ENCODE measurements around the gene SCO1.
A peak's percentile ranks its signal among the peaks of the same experiment; 100 is the strongest.

Gene SCO1

DNA sequence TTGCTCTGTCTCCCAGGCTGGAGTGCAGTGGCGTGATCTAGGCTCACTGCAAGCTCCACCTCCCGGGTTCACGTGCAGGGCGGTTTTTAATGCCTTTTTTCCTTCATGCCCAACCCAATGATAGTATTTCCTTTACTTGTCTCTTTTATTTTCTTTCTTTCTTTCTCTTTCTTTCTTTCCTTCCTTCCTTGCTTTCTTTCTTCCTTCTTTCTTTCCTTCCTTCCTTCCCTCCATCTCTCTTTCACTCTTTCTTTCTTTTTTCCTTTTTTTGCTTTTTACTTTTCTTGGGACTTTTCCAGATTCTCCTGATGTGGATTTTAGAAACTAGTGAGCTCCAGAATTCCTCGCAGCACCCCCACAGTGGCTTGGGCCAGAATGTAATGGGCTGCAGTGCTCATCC lies 43.3 kb downstream of the SCO1 start:
- TF ChIP-seq, protein P1, sequence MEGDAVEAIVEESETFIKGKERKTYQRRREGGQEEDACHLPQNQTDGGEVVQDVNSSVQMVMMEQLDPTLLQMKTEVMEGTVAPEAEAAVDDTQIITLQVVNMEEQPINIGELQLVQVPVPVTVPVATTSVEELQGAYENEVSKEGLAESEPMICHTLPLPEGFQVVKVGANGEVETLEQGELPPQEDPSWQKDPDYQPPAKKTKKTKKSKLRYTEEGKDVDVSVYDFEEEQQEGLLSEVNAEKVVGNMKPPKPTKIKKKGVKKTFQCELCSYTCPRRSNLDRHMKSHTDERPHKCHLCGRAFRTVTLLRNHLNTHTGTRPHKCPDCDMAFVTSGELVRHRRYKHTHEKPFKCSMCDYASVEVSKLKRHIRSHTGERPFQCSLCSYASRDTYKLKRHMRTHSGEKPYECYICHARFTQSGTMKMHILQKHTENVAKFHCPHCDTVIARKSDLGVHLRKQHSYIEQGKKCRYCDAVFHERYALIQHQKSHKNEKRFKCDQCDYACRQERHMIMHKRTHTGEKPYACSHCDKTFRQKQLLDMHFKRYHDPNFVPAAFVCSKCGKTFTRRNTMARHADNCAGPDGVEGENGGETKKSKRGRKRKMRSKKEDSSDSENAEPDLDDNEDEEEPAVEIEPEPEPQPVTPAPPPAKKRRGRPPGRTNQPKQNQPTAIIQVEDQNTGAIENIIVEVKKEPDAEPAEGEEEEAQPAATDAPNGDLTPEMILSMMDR (IDR thresholded peaks at IDR 0.05; ENCODE audit: extremely low read depth, missing control alignments), result no peak
- no peak for DNase-seq (ENCODE audit: low spot score)

DNA sequence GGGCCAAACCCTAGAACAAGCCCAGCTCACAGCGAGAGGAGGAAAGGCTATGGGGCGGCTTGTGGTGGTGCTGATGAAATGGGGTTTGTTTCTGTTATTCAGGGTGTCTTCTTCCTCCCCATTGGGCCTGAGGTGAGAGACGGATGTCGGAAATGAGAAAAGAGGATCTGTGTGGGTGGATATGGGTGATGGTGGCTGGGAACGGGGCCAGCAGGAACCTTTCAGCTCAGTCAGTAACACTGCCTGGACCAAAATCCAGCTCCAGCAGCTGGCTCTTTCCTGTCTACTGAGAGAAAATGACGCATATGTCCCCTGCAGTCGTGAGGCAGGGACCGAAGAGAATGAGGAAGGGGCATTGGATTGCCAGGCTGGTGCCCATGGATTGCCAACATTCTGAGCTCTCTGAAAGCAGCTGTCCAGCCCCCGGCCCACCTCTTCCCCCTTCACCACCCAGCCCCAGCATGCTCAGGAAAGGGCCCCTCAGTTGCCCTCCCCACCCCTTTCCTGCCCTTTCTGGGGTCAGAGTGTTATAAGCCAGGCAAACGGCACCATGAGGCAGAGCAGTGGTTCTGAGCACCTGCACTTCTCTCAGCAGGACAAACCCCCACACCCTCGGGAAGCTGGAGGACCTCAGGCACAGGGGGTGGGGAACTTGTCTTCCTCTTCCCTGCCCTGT lies 44.2 kb downstream of the SCO1 start:
- peak; percentile 22 for DNase-seq (ENCODE audit: low spot score)
- TF ChIP-seq, protein P1 (IDR thresholded peaks at IDR 0.05; ENCODE audit: extremely low read depth, missing control alignments), result no peak

DNA sequence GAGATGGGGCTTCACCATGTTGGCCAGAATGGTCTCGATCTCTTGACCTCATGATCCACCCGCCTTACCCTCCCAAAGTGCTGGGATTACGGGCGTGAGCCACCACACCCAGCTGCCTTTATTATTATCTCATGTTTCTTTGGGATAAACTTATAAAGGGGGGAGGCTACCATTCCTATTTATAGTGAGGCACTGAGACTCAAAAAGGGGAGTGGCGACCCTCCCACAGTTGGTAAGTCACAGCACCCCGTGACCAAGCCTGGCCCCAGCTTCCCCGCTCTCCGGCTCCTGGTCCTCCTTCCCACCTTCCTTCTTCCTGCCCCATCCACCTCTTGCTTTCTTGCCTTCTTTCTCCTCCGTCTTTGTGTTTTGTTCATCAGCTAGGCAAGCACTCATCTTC lies 45.4 kb downstream of the SCO1 start:
- TF ChIP-seq, protein P1 (IDR thresholded peaks at IDR 0.05; ENCODE audit: extremely low read depth, missing control alignments), result no peak

GRCh38 chr17:10649602-10650001 lies 47.7 kb downstream of the SCO1 start:
- TF ChIP-seq, protein P1 (IDR thresholded peaks at IDR 0.05; ENCODE audit: extremely low read depth, missing control alignments), result no peak
- DNase-seq (ENCODE audit: low spot score), result no peak

More for the DNA sequence above, 45.4 kb downstream of the SCO1 start:
- no peak for DNase-seq (ENCODE audit: low spot score)

DNA sequence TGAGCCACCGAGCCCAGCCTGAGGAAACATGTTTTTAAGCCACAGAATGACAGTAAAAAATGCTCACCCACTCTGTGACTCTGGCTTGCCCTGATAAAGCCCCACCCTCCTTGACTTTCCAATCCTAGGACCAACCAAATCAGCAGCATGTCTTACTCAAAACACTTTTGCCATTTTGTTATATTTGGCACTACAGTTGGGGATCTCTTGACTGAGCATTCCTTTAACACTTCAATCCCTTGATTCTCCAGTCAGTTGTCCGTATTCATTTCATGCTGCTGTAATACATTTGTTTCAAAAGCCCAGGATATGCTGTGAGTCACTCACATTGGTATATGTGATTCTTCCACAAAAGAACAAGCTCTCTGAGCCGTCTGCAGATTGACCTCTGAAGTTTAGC lies 48.4 kb downstream of the SCO1 start:
- TF ChIP-seq, protein P1 (IDR thresholded peaks at IDR 0.05; ENCODE audit: extremely low read depth, missing control alignments), result no peak
- DNase-seq (ENCODE audit: low spot score), result no peak

DNA sequence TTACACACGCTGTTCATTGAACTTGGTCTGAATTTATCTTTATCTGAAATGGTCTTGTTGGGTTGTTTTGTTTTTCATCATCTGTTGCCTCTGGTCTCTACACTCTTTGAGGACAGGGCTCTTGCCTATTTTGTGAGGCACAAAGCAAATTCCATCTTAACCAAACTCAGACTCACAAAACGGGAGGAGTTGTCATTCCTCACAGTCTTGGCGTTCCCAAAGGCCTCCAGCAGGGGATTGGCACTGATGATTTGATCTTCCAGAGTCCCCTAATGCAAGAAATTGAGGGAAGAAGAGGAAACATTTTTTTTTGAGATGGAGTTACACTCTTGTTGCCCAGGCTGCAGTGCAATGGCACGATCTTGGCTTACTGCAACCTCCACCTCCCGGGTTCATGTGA lies 49.0 kb downstream of the SCO1 start:
- TF ChIP-seq, protein P1 (IDR thresholded peaks at IDR 0.05; ENCODE audit: extremely low read depth, missing control alignments), result no peak
- no peak for DNase-seq (ENCODE audit: low spot score)

GRCh38 chr17:10646392-10646990 lies 50.8 kb downstream of the SCO1 start:
- TF ChIP-seq, protein P1 (IDR thresholded peaks at IDR 0.05; ENCODE audit: extremely low read depth, missing control alignments), result peak; percentile 71
- peak; percentile 75 for DNase-seq (ENCODE audit: low spot score)
